Astrocyte (in vitro differentiated cells and primary cell): ENCODE measurements around the gene ZNF385B. TPM values are rescaled to one million over a fixed set of nuclear protein-coding genes. Genes with fewer than 3 reads are reported as not detected.

Experiments used
- DNase-seq: peaks from one replicate; pipeline ENCODE4 v3.0.0-alpha.2; 2010; ENCODE audit warnings: low read depth
- FAIRE-seq: peaks from 2 replicates; lab custom pipeline; 2011; peaks lifted over from hg19 to GRCh38; lab: Jason Lieb, UNC
- H2AFZ ChIP-seq: 2 replicates; pipeline ENCODE4 v1.6.0; 2012; ENCODE audit warnings: low read depth, low read length, inconsistent platforms
- H3K27ac ChIP-seq: 2 replicates; pipeline ENCODE4 v1.5.1; 2011; ENCODE audit warnings: low read depth, low read length, inconsistent platforms
- H3K27me3 ChIP-seq: 2 replicates; pipeline ENCODE4 v1.6.0; 2011; ENCODE audit warnings: low read length, inconsistent platforms; ENCODE audit not compliant: insufficient read depth
- H3K36me3 ChIP-seq: 2 replicates; pipeline ENCODE4 v1.5.1; 2011; ENCODE audit warnings: low read length, inconsistent platforms; ENCODE audit not compliant: insufficient read depth
- H3K4me1 ChIP-seq: 2 replicates; pipeline ENCODE4 v1.5.1; 2011; ENCODE audit warnings: low read length, inconsistent platforms; ENCODE audit not compliant: insufficient read depth
- H3K4me2 ChIP-seq: 2 replicates; pipeline ENCODE4 v1.6.0; 2012; ENCODE audit warnings: low read length, inconsistent platforms
- H3K4me3 ChIP-seq: 2 replicates; pipeline ENCODE4 v1.5.1; 2011; ENCODE audit warnings: low read depth, mild to moderate bottlenecking, low read length, inconsistent platforms; ENCODE audit not compliant: insufficient read depth
- H3K79me2 ChIP-seq: 2 replicates; pipeline ENCODE4 v1.6.0; 2012; ENCODE audit warnings: mild to moderate bottlenecking, low read length, inconsistent platforms; ENCODE audit not compliant: insufficient read depth
- H3K9ac ChIP-seq: 2 replicates; pipeline ENCODE4 v1.6.0; 2012; ENCODE audit warnings: mild to moderate bottlenecking, low read length, inconsistent platforms
- H3K9me3 ChIP-seq: 2 replicates; pipeline ENCODE4 v1.5.1; 2012; ENCODE audit warnings: low read depth, mild to moderate bottlenecking, low read length, inconsistent platforms; ENCODE audit not compliant: insufficient read depth
- H4K20me1 ChIP-seq: 2 replicates; pipeline ENCODE4 v1.6.0; 2012; ENCODE audit warnings: low read length, inconsistent platforms; ENCODE audit not compliant: insufficient read depth
- H3K27ac Mint-ChIP-seq: one replicate; pipeline ENCODE4 v1.8.0; 2021; ENCODE audit warnings: mild to moderate bottlenecking, mixed read lengths; ENCODE audit not compliant: unreplicated experiment
- H3K27me3 Mint-ChIP-seq: one replicate; pipeline ENCODE4 v1.8.0; 2021; ENCODE audit warnings: low read depth, mixed read lengths; ENCODE audit not compliant: unreplicated experiment
- H3K36me3 Mint-ChIP-seq: one replicate; pipeline ENCODE4 v1.8.0; 2021; ENCODE audit warnings: low read depth, mixed read lengths; ENCODE audit not compliant: unreplicated experiment
- H3K4me1 Mint-ChIP-seq: one replicate; pipeline ENCODE4 v1.8.0; 2021; ENCODE audit warnings: low read depth, mixed read lengths; ENCODE audit not compliant: unreplicated experiment
- H3K4me3 Mint-ChIP-seq: one replicate; pipeline ENCODE4 v1.8.0; 2021; ENCODE audit warnings: mild to moderate bottlenecking, moderate library complexity, mixed read lengths; ENCODE audit not compliant: unreplicated experiment
- H3K9me3 Mint-ChIP-seq: one replicate; pipeline ENCODE4 v1.8.0; 2021; ENCODE audit warnings: mild to moderate bottlenecking, mixed read lengths; ENCODE audit not compliant: unreplicated experiment
- CTCF ChIP-seq: IDR thresholded peaks from 2 replicates; pipeline ENCODE4 v1.5.1; 2011; ENCODE audit warnings: low read depth, mild to moderate bottlenecking, inconsistent platforms, low read length, moderate library complexity; ENCODE audit not compliant: insufficient read depth
- EZH2 ChIP-seq: IDR thresholded peaks from 2 replicates; pipeline ENCODE4 v1.6.1; 2012; ENCODE audit warnings: mild to moderate bottlenecking, low read length, inconsistent platforms; ENCODE audit not compliant: insufficient read depth
- total RNA-seq: library from RNA; stranded (reverse); gene quantifications from 2 replicates; pipeline ENCODE4 v1.2.1, GENCODE V29; 2021

Gene ZNF385B
- total RNA-seq, 1 donor from 2014 or later = 0.27 TPM

GRCh38 chr2:179645047-179645446, 216.4 kb downstream of the ZNF385B start:
- Mint-ChIP-seq H3K27me3 (no peaks in the 10 kb centered on the region), H3K36me3 (no peaks in the 10 kb centered on the region), H3K9me3 (no peaks in the 10 kb centered on the region), H3K4me3 (no peak overlapping the region), H3K27ac (no peak overlapping the region), H3K4me1 (peaks cover 2% of the 10 kb centered on the region)
- Histone ChIP-seq H3K9ac (no peak overlapping the region), H3K79me2 (no peaks in the 10 kb centered on the region), H3K9me3 (no peaks in the 10 kb centered on the region), H3K4me3 (no peak overlapping the region), H3K4me1 (no peaks in the 10 kb centered on the region), H4K20me1 (no peaks in the 10 kb centered on the region), H3K27ac (no peak overlapping the region), H3K27me3 (no peaks in the 10 kb centered on the region), H2AFZ (no peak overlapping the region), H3K4me2 (no peak overlapping the region), H3K36me3 (no peaks in the 10 kb centered on the region)
- TF ChIP-seq CTCF (no peak), EZH2 (no peak)
- FAIRE-seq = no peak
- DNase-seq = no peak

GRCh38 chr2:179642462-179642861, 218.9 kb downstream of the ZNF385B start:
- Mint-ChIP-seq H3K4me3 (no peak overlapping the region), H3K4me1 (peaks cover 2% of the 10 kb centered on the region), H3K36me3 (no peaks in the 10 kb centered on the region), H3K27ac (no peak overlapping the region), H3K9me3 (no peaks in the 10 kb centered on the region), H3K27me3 (no peaks in the 10 kb centered on the region)
- no peak overlapping the region for H3K9ac ChIP-seq
- no peaks in the 10 kb centered on the region for H4K20me1 ChIP-seq
- H3K36me3 ChIP-seq = no peaks in the 10 kb centered on the region
- no peaks in the 10 kb centered on the region for H3K79me2 ChIP-seq
- no peaks in the 10 kb centered on the region for H3K4me1 ChIP-seq
- H3K27ac ChIP-seq = no peak overlapping the region
- no peak for FAIRE-seq
- no peaks in the 10 kb centered on the region for H3K9me3 ChIP-seq
- no peak overlapping the region for H2AFZ ChIP-seq
- TF ChIP-seq CTCF (no peak), EZH2 (no peak)
- H3K4me2 ChIP-seq = no peak overlapping the region
- no peak for DNase-seq
- no peak overlapping the region for H3K4me3 ChIP-seq
- no peaks in the 10 kb centered on the region for H3K27me3 ChIP-seq

- Mint-ChIP-seq H3K9me3 (no peaks in the 10 kb centered on the region), H3K36me3 (no peaks in the 10 kb centered on the region), H3K4me1 (no peaks in the 10 kb centered on the region), H3K27me3 (no peaks in the 10 kb centered on the region), H3K4me3 (no peak overlapping the region), H3K27ac (no peak overlapping the region)
- Histone ChIP-seq H3K9ac (no peak overlapping the region), H3K27ac (no peak overlapping the region), H3K4me3 (no peak overlapping the region), H3K79me2 (no peaks in the 10 kb centered on the region), H3K36me3 (no peaks in the 10 kb centered on the region), H3K4me2 (no peak overlapping the region), H3K4me1 (no peaks in the 10 kb centered on the region), H3K9me3 (no peaks in the 10 kb centered on the region), H3K27me3 (no peaks in the 10 kb centered on the region), H4K20me1 (no peaks in the 10 kb centered on the region), H2AFZ (no peak overlapping the region)
- no peak for DNase-seq
- FAIRE-seq = no peak
- TF ChIP-seq EZH2 = no peak
- TF ChIP-seq CTCF = no peak
Measured at GRCh38 chr2:179636995-179637394, 224.4 kb downstream of the ZNF385B start.
